Stimulated activated CD4-positive, alpha-beta T cell treated with anti-CD3 and anti-CD28 coated beads, Interleukin-2, amount 100 ng/mL, for 4 hours (primary cell): ENCODE results near the gene SCCPDH.

Experiments used
- DNase-seq: peaks from one replicate; pipeline ENCODE4 v3.0.0-alpha.2; 2020; ENCODE audit warnings: low read depth

SCCPDH gene

GRCh38 chr1:246753670-246754535 lies 29.7 kb downstream of the SCCPDH start:
- peak; percentile 32 for DNase-seq

GRCh38 chr1:246755419-246755818 lies 31.2 kb downstream of the SCCPDH start:
- DNase-seq, result no peak

- no peak for DNase-seq
Observed at GRCh38 chr1:246760422-246761347, 36.5 kb downstream of the SCCPDH start.

- DNase-seq, result no peak
Observed at GRCh38 chr1:246761396-246761795, 37.2 kb downstream of the SCCPDH start.

- DNase-seq, result no peak
Observed at GRCh38 chr1:246765521-246765920, 41.3 kb downstream of the SCCPDH start.

GRCh38 chr1:246768403-246769020 lies 44.3 kb downstream of the SCCPDH start:
- no peak for DNase-seq

GRCh38 chr1:246769306-246769705 lies 45.1 kb downstream of the SCCPDH start:
- no peak for DNase-seq

GRCh38 chr1:246771366-246771765 lies 47.2 kb downstream of the SCCPDH start:
- no peak for DNase-seq

- DNase-seq, result no peak
Observed at GRCh38 chr1:246772686-246773085, 48.5 kb downstream of the SCCPDH start.

- no peak for DNase-seq
Observed at GRCh38 chr1:246773213-246773641, 49.0 kb downstream of the SCCPDH start.

GRCh38 chr1:246775531-246776385 lies 51.5 kb downstream of the SCCPDH start:
- no peak for DNase-seq

- no peak for DNase-seq
Observed at GRCh38 chr1:246776923-246777322, 52.7 kb downstream of the SCCPDH start.

GRCh38 chr1:246778663-246779062 lies 54.5 kb downstream of the SCCPDH start:
- no peak for DNase-seq

GRCh38 chr1:246779561-246780175 lies 55.5 kb downstream of the SCCPDH start:
- no peak for DNase-seq

- no peak for DNase-seq
Observed at GRCh38 chr1:246780264-246780663, 56.1 kb downstream of the SCCPDH start.

GRCh38 chr1:246781212-246781611 lies 57.0 kb downstream of the SCCPDH start:
- DNase-seq, result no peak

GRCh38 chr1:246782120-246782900 lies 58.1 kb downstream of the SCCPDH start:
- DNase-seq, result no peak

- no peak for DNase-seq
Observed at GRCh38 chr1:246784621-246785493, 60.6 kb downstream of the SCCPDH start.

GRCh38 chr1:246785494-246786111 lies 61.4 kb downstream of the SCCPDH start:
- no peak for DNase-seq
